Hematopoietic multipotent progenitor cell treated with erythropoietin and hydrocortisone succinate and interleukin-3 and kit ligand, for 4 days (in vitro differentiated cells): ENCODE results near the gene SLC38A3.

Experiments
- DNase-seq: peaks from one replicate; pipeline ENCODE4 v3.0.0-alpha.2; 2015

Gene SLC38A3

DNA sequence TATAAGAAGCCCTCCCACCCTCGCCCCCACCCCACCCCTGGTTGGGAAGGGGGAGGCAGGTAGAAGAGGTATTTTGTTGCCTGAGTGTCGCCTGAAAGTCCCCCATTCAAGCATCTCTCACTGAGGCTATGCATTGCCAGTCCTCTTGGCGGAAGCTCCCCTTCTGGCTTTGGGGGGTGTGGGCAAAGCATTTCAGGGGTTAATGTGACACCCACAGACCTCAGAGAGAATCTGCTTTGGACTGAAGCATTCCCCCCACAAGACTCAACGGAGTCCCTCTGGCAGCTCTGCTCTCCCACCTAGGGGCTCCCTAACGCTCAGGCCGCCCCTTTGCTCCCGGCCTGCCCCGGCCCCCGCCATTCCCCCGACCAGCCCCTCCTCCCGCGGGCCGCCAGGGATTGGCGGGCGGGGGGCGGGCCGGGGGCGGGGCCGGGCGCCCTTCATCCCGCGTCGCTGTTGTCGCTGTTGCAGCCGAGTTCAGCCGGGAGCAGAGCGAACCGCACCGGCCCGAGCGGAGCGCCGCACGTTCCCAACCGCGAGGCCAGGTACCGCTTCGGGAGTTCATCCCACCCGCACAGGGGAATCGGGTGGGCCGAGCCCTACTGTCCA lies at the start of gene SLC38A3:
TSS of gene SLC38A3 (plus strand) at position 468 of the 609 bp plus-strand sequence. CDS start 8,929 bp downstream, outside the sequence.
- DNase-seq, result peak; percentile 36

DNA sequence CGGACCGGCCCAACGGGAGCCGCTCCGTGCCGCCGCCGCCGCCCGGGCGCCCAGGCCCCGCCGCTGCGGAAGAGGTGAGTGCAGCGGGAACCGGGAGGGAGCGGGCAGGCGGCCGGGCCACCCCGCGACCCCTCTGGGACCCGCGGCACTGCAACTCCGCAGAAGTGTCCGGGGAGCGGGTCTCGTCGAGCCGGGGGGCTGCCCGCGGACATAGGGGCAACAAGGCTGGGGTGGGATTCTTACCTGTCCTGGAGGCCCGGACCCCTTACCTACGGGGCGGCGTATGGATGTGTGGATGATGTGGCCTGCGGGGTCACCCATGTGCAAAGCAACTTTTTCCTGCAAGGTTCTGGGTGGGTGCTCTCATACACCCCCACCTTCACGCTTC lies 49.6 kb upstream of the SLC38A3 start:
- no peak for DNase-seq

- DNase-seq, result no peak
Observed at GRCh38 chr3:50155891-50156290, 49.2 kb upstream of the SLC38A3 start.

DNA sequence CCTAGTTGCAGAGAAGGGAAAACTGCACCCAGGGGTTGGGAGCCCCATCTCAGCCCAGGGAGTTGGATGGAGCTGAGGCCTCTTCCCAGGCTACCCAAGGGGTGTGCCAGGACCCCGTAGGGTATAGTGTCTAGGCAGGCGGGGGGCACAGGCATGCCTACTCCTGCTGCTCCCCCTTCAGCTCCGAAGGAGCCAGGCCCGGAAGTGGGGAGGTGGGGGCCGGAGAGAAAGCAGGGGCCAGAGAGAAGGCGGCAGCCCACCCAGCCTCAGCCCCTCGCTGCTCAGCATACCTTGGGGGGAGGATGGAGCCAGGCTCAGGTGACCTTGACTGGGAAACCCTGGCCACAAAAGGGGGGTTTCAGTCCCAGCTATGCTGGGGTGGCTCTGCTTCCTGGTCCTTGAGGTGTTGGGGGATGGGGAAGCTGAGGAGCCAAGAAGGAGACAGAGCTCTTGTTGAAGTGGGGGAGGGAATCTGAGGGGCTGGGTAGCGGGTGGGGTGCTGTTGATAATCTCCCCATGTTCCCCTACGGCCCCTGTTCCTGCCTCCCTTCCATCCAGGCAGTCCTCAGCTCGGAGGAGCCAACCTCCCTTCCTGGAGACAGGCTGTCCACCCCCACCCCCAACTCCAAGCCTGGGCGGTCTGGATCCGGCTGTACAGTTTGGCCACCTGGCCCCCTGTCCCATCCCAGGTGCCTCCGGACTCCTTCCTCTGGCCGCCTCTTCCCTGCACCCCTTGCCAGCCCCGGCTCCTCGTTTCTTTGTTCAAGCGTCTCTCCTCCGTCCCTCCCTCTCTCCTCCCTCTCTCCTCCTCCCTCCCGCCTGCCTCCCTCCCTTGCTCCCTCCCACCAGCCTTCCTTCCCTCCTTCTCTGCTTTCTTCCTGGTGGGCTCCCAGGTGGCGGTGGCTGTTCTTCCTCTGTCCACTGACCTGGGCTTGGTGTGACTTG lies 48.2 kb upstream of the SLC38A3 start:
- no peak for DNase-seq

GRCh38 chr3:50157827-50158529 lies 47.1 kb upstream of the SLC38A3 start:
- DNase-seq, result peak; percentile 26

DNA sequence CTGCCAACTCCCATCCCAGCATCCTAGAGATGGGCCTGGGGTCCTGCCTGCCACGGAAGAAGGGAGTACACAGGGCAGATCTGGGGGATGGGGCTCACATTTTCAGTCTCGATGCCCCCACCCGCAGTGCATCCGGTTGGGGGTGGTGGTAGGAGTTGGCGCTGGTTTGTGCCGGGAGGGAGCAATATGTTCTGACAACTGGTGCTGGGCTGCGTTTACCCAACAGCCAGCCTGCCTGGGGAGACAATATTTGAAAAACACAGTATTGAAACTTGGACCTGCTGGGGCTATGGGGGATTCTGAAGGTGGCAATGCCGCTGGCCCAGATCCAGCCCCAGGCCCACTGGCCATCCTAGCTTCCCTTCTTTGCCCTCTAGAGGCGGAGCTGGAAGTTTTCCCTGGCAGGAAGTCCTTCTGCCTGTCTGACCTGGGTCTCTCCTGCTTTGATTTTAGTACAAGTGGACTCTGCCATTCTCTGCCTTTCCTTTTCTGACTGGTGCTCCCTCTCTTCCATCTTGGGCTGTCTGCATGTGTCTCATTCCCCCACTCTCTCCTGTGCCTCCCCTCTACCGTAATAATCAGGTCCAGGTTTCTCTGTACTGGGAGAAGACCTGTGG lies 46.4 kb upstream of the SLC38A3 start:
- DNase-seq, result no peak

GRCh38 chr3:50160561-50160983 lies 44.5 kb upstream of the SLC38A3 start:
- no peak for DNase-seq

DNA sequence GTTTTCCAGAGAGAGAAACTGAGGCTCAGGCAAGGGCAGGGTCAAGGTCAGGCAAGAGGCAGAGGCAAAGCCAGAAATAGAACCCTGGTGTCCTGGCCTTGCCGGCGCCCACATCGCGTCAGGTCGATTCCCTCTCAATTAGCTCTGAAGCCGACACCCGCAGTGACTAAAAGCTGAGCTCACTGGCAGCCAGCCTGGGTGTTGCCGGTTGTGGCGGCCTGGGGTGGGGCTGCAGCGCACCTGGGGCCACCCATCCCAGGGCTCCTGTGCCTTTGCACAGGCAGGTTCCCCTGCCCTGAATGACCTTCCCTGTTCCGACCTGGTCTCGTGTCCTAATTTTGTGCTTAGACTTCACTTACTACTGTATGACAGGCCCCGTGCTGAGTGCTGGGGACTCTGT lies 43.8 kb upstream of the SLC38A3 start:
- DNase-seq, result no peak

- no peak for DNase-seq
Observed at GRCh38 chr3:50162034-50162883, 42.8 kb upstream of the SLC38A3 start.

DNA sequence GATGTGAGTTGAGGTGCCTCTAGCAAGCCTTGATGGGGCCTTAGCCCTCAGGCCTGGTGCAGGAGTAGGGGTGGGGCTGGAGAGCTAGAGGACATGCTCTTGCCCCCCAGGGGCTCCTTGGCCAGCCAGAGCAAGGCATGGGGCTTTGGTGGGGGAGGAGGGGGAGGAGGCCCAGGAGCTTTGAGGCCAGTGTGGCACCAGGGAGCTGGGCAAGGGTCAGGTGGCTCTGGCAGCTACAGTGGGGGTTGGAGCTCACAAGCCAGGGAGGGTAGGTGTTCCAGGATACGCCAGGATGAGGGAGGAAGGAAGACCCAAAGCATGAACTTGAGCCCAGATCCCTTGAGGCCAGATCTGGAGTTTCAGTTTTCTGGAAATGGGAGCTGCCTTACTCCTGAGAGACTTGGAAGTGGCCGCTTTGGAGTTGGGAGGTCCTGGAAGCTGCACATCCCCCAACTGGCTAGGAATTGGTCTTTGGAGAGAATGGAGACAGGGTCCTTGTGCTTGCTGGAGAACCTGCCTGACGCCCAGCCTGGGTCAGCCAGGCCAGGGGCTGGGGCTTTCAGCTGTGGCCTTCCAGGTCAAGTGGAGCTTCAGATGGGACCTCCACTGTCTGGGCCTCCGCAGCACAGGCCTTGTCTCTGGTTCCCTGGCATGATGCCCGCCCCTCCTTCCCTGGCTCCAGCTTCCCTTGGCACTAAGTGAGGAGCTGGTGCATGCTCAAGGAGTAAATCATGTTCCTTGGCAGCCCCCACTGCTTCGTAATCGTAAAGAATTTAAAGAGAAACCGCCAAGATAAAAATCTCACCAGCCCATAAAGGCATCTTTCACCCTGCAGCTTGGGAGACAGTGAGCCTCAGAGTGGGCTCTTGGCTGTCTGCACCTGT lies 41.3 kb upstream of the SLC38A3 start:
- DNase-seq, result no peak

GRCh38 chr3:50164481-50164880 lies 40.6 kb upstream of the SLC38A3 start:
- no peak for DNase-seq

DNA sequence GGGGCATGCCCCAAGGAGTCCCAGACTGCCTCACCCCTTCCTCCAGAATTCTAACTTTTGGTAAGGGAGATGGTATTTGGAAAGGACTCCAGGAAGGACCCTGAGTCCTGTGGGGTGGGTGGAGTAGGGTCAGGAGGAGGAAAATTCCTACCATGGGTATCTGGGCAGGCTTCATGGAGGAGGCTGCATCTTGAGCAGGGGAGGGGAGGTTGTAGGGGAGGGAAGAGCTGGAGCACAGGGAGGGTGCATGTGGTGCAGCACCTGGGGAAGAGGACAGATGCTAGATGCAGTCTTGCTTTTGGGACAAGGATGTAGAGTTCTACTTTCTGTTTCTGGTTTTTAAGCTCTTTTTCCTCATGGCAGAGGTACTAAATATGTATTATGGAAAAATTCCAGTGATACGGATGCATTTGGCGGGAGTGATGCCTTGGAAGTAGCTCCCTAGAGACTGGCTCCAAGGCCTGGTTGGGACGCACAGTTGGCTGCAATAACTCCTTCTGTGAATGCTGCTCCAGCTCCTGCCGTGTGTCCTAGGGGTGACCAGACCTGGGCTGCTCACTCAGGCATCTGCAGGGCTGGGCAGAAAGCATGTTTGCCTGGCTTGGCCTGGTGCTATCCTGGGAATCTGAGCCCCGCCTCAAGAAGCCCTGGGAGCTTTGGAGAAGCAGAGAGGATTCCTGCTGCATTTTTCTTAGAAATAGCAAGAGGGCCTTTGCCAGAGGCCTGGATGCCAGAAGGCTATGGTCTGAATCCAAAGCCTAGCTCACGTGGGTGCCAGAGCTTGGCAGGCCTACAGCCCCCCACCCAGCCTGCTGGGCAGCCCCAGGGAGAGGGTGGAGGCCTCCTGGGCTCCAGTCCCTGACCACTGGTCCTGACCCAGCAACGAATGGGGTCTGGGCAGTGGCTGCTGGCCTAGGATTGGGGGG lies 39.8 kb upstream of the SLC38A3 start:
- no peak for DNase-seq

GRCh38 chr3:50165910-50166538 lies 39.0 kb upstream of the SLC38A3 start:
- DNase-seq, result no peak

- DNase-seq, result no peak
Observed at GRCh38 chr3:50166620-50167019, 38.5 kb upstream of the SLC38A3 start.

DNA sequence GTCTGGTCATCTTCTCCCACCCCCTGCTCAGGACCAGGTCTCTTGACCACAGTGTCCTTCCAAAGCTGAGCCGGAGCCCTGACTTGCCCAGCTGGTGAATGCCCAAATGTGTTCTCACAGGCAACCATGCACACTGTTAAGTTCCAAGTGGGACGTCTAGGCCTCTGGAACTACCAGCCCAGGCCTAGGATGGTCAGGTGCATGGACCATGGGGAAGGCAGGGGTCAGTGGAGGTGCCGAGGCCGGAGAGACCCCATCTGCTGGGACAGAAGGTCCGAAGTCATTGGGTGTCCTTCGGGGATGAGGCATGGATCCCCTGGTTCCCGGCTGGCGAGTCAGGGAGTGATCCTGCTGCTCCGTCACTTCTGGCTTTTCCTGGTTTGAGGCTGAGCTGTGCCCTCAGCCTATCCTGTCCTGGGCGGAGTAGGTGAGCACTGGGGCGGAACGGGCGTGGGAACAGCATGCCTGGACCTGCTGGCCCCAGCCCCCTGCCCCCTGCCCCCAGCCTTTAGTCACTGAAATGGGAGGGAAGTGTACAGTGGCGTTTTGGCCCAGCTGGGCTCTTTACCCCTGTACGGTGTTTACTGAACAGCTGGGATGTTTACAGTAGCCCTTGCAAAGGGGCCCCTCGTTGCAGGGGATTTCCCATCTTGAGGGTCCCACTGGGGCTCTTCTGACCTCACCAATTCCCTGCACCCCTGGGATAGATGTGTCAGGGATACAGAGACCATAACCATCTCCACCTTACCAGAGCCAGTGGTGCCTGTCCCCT lies 37.8 kb upstream of the SLC38A3 start:
- DNase-seq, result no peak

- no peak for DNase-seq
Observed at GRCh38 chr3:50167841-50168209, 37.2 kb upstream of the SLC38A3 start.

DNA sequence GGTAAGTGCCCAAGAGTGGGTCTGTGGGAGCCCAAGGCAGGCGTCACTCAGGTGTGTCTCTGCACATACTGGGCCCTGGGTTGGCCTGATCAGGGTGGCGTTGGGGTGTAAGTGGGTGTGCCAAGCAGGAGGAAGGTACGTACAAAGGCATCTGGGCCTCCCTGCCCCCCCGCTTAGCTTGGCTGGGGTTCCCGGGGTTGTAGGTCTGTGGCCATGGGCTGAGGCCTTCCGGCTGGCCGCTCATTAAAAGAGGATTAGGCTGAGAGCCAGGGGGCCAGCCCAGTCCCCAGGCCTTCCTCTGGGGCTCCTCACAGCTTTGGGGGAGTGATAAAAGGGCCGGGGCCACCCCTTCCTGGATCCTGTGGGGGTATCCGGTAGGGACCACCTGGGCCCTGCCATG lies 36.7 kb upstream of the SLC38A3 start:
- no peak for DNase-seq

DNA sequence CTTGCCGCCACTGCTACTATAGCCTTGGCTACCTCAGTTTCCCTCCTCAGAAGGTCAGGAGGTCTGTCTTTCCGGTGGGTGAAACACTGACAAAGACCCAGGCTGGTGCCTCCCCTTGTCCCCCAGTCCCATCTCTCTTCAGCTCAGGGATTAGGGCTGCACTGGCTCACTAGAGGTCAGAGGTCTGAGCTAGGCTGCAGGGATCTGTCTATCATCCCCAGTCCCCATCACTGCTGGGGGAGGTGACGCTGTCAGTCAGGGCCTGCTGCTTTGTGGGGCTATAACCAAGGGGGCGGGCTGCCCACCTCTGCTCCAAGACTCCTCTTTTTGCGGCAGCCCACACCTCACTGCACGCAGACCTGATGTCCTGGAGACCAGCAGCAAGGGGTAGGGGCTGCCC lies 36.3 kb upstream of the SLC38A3 start:
- DNase-seq, result no peak
